WTC11 (cell line): ENCODE measurements around the gene CACNA1B.

Source experiments
- CTCF ChIP-seq: fragments of 200-600 bp; IDR thresholded peaks from 2 replicates; pipeline ENCODE4 v1.8.0; 2022; ENCODE audit warnings: antibody characterized with exemption
- ETV6 ChIP-seq: sonication (generic); formaldehyde crosslinking; IDR thresholded peaks from 2 replicates; pipeline ENCODE4 v1.8.1; 2022; ENCODE audit warnings: mild to moderate bottlenecking, missing genetic modification reagents
- FOXP4 ChIP-seq: sonication (generic); formaldehyde crosslinking; IDR thresholded peaks from 2 replicates; pipeline ENCODE4 v1.8.0; 2022; ENCODE audit warnings: mild to moderate bottlenecking, missing genetic modification reagents
- HMGXB4 ChIP-seq: sonication (generic); formaldehyde crosslinking; IDR thresholded peaks from 2 replicates; pipeline ENCODE4 v1.8.1; 2023; ENCODE audit warnings: mild to moderate bottlenecking, moderate library complexity, missing genetic modification reagents
- MAX ChIP-seq: sonication (generic); formaldehyde crosslinking; IDR thresholded peaks from 2 replicates; pipeline ENCODE4 v1.8.0; 2022; ENCODE audit warnings: mild to moderate bottlenecking, missing genetic modification reagents
- NFYB ChIP-seq: sonication (generic); formaldehyde crosslinking; conservative IDR thresholded peaks from 2 replicates; pipeline ENCODE4 v1.8.0; 2022; ENCODE audit warnings: low read depth, missing genetic modification reagents
- RORB ChIP-seq: fragments of 250-450 bp; sonication (Bioruptor Pico); IDR thresholded peaks from 2 replicates; pipeline ENCODE4 v1.9.0; 2021; ENCODE audit warnings: mild to moderate bottlenecking
- TCF7 ChIP-seq: sonication (generic); formaldehyde crosslinking; IDR thresholded peaks from 2 replicates; pipeline ENCODE4 v1.8.0; 2022; ENCODE audit warnings: mild to moderate bottlenecking, low read depth, missing genetic modification reagents, moderate library complexity
- TEAD4 ChIP-seq: sonication (generic); formaldehyde crosslinking; IDR thresholded peaks from 2 replicates; pipeline ENCODE4 v1.8.0; 2022; ENCODE audit warnings: mild to moderate bottlenecking, missing genetic modification reagents
- ZNF263 ChIP-seq: sonication (generic); formaldehyde crosslinking; IDR thresholded peaks from 2 replicates; pipeline ENCODE4 v1.8.1; 2022; ENCODE audit warnings: low read depth, mild to moderate bottlenecking, moderate library complexity, missing genetic modification reagents
- ZNF532 ChIP-seq: fragments of 250-450 bp; sonication (Bioruptor Pico); IDR thresholded peaks from 2 replicates; pipeline ENCODE4 v1.9.0; 2021; ENCODE audit warnings: mild to moderate bottlenecking, borderline replicate concordance

GRCh38 chr9:138098116-138098907 is 220.7 kb downstream of the CACNA1B start:
- TF ChIP-seq MAX: no peak
- no peak for TF ChIP-seq FOXP4 (CRISPR knock-in tag)
- TF ChIP-seq ZNF263 (CRISPR knock-in tag): no peak
- no peak for TF ChIP-seq CTCF
- no peak for TF ChIP-seq ETV6
- TF ChIP-seq TEAD4 (CRISPR knock-in tag): no peak
- no peak for TF ChIP-seq RORB (CRISPR knock-in tag)
- no peak for TF ChIP-seq NFYB (CRISPR knock-in tag)
- TF ChIP-seq HMGXB4 (CRISPR knock-in tag): no peak
- no peak for TF ChIP-seq ZNF532
- no peak for TF ChIP-seq TCF7
